ENCODE measurements around the gene COPE. TPM values are rescaled to one million over a fixed set of nuclear protein-coding genes. Genes with fewer than 3 reads are reported as not detected.

Gene COPE
- total and polyA plus RNA-seq, 2 of the 8 experiments (the other 6 are each of a cell fraction or from before 2014, with no cell fraction given) = 178 to 356 TPM

DNA sequence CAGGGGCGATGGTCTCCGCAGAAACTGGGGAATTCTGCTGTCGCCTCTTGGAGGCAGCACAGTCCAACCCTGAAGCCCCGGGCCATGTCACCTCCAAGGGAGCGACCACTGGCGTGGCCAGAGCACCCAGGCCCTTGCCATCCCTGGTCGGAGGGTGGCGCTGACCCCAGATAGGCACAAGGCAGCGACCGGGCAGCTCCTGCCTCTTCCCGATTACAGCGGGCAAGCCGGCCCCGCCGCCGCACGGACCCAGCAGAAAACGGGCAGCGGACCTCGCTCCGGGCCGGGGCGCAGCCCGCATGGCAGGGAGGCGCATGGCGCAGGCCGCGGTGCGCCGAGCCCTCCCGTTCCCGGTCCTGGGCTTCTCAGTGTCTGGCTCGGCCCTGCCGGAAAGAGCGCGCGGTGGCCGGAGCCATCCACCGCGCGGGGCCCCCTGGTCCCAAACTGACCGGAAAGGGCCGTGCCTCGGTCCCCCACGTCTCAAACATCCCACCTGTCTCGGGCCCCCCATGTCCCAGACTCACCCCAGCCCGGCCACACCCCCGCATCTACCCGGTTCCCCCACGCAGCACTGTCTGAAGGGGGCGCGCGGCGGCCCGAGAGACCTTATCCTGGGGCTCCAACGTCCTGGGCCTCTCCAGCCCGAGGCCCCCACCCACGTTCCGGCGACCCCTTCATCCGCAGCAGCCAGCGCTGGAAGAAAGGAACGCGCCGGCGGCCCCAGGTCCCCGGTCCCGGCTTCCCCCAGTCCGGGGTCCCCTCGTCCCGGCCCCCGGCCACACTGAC lies 24.0 kb downstream of the COPE start (continued):
- TF ChIP-seq CTCF (IDR thresholded peaks at IDR 0.05; ENCODE audit: control extremely low read depth in 1 of 3, insufficient read depth in 1 of 3, low read depth in 1 of 3, low read length in 3 of 3) = peak; percentile 66 to 78 (median 74)
- peak; percentile 59 to 73 for TF ChIP-seq RAD21 (IDR thresholded peaks at IDR 0.05 in 1 of 2, conservative IDR thresholded peaks at IDR 0.05 in 1 of 2; ENCODE audit: low read depth in 2 of 2, low read length in 2 of 2)
- TF ChIP-seq, protein P1, sequence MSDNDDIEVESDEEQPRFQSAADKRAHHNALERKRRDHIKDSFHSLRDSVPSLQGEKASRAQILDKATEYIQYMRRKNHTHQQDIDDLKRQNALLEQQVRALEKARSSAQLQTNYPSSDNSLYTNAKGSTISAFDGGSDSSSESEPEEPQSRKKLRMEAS (IDR thresholded peaks at IDR 0.05) = peak; percentile 57; the same call in 1 of the 2 replicates
- peak; percentile 37; the same call in 1 of the 2 replicates for TF ChIP-seq TAF1 (IDR thresholded peaks at IDR 0.05; ENCODE audit: low read depth, low read length)
- TF ChIP-seq KDM4A (IDR thresholded peaks at IDR 0.05; ENCODE audit: low read depth, low read length, severe bottlenecking) = peak; percentile 86
- peak; percentile 32; the same call in 1 of the 2 replicates for TF ChIP-seq POLR2AphosphoS5 (IDR thresholded peaks at IDR 0.05; ENCODE audit: low read depth, low read length)
